HepG2 (cell line): ENCODE results near the gene ENTREP3. TPM values are rescaled to one million over a fixed set of nuclear protein-coding genes. Genes with fewer than 3 reads are reported as not detected.

Source experiments
- CREB1 ChIP-seq, 2 experiments: fragments of 450-650 bp in 1 of 2; IDR thresholded peaks; 2 replicates each; pipeline ENCODE4 v1.6.1; 2016 to 2017; ENCODE audit warnings: control low read depth in 1 of 2, mild to moderate bottlenecking in 1 of 2, missing compliant biosample characterization in 1 of 2, missing genetic modification characterization in 1 of 2
- GLI4 ChIP-seq: sonication (generic); formaldehyde crosslinking; IDR thresholded peaks from 2 replicates; pipeline ENCODE4 v1.5.1; 2020; ENCODE audit warnings: missing genetic modification reagents, mild to moderate bottlenecking, moderate library complexity, borderline replicate concordance
- KDM4B ChIP-seq: sonication (generic); formaldehyde crosslinking; IDR thresholded peaks from 2 replicates; pipeline ENCODE4 v1.4.0; 2020; ENCODE audit warnings: missing genetic modification reagents
- MEF2D ChIP-seq: sonication (generic); formaldehyde crosslinking; IDR thresholded peaks from 2 replicates; pipeline ENCODE4 v1.5.1; 2020; ENCODE audit warnings: mild to moderate bottlenecking, missing genetic modification reagents
- NKX3-1 ChIP-seq: sonication (generic); formaldehyde crosslinking; IDR thresholded peaks from 2 replicates; pipeline ENCODE4 v1.5.0; 2020; ENCODE audit warnings: missing genetic modification reagents
- PBX2 ChIP-seq: IDR thresholded peaks from 2 replicates; pipeline ENCODE4 v1.6.1; 2016; ENCODE audit warnings: control low read depth
- PHF21A ChIP-seq: sonication (generic); formaldehyde crosslinking; IDR thresholded peaks from 2 replicates; pipeline ENCODE4 v1.5.0; 2020; ENCODE audit warnings: mild to moderate bottlenecking, missing genetic modification reagents
- RBAK ChIP-seq: sonication (generic); formaldehyde crosslinking; IDR thresholded peaks from 2 replicates; pipeline ENCODE4 v1.5.1; 2020; ENCODE audit warnings: mild to moderate bottlenecking, missing genetic modification reagents
- RFX1 ChIP-seq: fragments of 450-650 bp; IDR thresholded peaks from 2 replicates; pipeline ENCODE4 v1.6.1; 2017
- SP140L ChIP-seq: sonication (generic); formaldehyde crosslinking; IDR thresholded peaks from 2 replicates; pipeline ENCODE4 v1.4.0; 2020; ENCODE audit warnings: missing genetic modification reagents, borderline replicate concordance
- ZIK1 ChIP-seq: sonication (generic); formaldehyde crosslinking; IDR thresholded peaks from 2 replicates; pipeline ENCODE4 v1.5.0; 2020; ENCODE audit warnings: mild to moderate bottlenecking, low read depth, missing genetic modification reagents, borderline replicate concordance
- ZNF160 ChIP-seq: sonication (generic); formaldehyde crosslinking; IDR thresholded peaks from 2 replicates; pipeline ENCODE4 v1.8.0; 2022; ENCODE audit warnings: mild to moderate bottlenecking, inconsistent platforms, missing genetic modification reagents
- ZNF432 ChIP-seq: sonication (generic); formaldehyde crosslinking; IDR thresholded peaks from 2 replicates; pipeline ENCODE4 v1.5.0; 2020; ENCODE audit warnings: missing genetic modification reagents, mild to moderate bottlenecking, borderline replicate concordance
- ZNF687 ChIP-seq: sonication (generic); formaldehyde crosslinking; IDR thresholded peaks from 2 replicates; pipeline ENCODE4 v1.5.1; 2020; ENCODE audit warnings: mild to moderate bottlenecking, missing genetic modification reagents, moderate library complexity
- ZNF788 ChIP-seq: sonication (generic); formaldehyde crosslinking; IDR thresholded peaks from 2 replicates; pipeline ENCODE4 v1.5.0; 2020; ENCODE audit warnings: mild to moderate bottlenecking, missing genetic modification reagents, borderline replicate concordance
- polyA plus RNA-seq, 8 experiments: library from polyadenylated mRNA; depleted of rRNA in 3 of 8; stranded (reverse) in 7 of 8; unstranded in 1 of 8; fragments of >200 nt; fragmentation: Illumina TruSeq in 4 of 8; extraction: Trizol in 4 of 8; gene quantifications; 2 replicates each; pipeline versions ENCODE4 v1.2.1 to v1.2.3, GENCODE V29; 2011 to 2016; ENCODE audit warnings: low read depth in 4 of 8, missing spikeins in 1 of 8, mixed read lengths in 1 of 8; ENCODE audit not compliant: insufficient read depth in 1 of 8
- total RNA-seq, 5 experiments: library from RNA; depleted of rRNA; stranded (reverse); fragments of >200 nt; fragmentation: Illumina TruSeq; extraction: Trizol; gene quantifications; 2 replicates each; pipeline ENCODE4 v1.2.3, GENCODE V29; 2016; ENCODE audit warnings: low read depth in 1 of 5
- TF ChIP-seq, protein P1 (sequence below): sonication (generic); formaldehyde crosslinking; conservative IDR thresholded peaks from 2 replicates; pipeline ENCODE4 v1.4.0; 2020; ENCODE audit warnings: mild to moderate bottlenecking, missing genetic modification reagents, moderate library complexity
- TF ChIP-seq, protein P2 (sequence below): IDR thresholded peaks from 2 replicates; pipeline ENCODE4 v1.6.1; 2012; ENCODE audit warnings: inconsistent platforms
- TF ChIP-seq, protein P3 (sequence below): sonication (generic); formaldehyde crosslinking; IDR thresholded peaks from 2 replicates; pipeline ENCODE4 v1.8.1; 2023; ENCODE audit warnings: mild to moderate bottlenecking, inconsistent platforms, moderate library complexity, missing genetic modification reagents, borderline replicate concordance

The ENTREP3 gene
- total and polyA plus RNA-seq, 2 of the 13 experiments (the other 11 are each of a cell fraction or from before 2014, with no cell fraction given) = 4.1 to 9.9 TPM

DNA sequence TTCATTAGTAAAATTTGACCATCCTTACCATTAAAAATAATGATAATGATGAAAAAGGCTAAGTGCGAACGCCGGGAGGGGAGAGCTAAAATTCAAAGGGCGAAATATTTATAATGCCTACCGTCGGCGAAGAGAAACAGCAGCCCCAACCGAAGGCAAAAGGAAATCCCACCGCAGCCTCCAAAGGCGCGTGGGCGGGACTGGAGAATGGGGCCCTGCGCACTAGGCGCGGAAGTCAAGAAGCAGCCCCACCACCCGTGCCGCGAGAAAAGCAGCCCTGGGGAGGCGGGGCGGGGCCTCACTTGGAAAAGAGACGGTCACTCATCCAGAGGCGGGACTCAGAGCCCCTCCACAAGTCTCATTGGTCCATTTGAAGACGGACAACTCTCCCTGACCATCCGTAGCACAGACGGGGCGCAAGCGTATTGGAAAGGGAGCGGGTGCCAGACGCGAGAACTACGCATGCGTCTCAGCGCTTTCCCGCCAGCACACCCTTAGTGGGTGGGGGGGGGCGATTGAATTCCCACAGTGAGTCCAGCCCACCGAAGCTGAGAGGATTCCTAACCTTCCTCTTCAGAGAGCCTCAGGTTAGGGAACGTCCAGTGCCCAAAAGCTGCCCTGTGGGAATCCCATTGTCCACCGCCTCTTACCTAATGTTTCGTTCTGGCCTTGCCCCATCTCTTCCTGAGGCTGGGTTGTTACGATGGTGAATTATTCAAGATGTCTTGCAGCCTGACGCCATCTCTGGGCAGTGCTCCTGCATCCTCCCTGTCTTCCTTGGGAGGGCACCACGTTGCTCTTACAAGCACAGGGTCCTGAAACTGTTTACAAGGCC lies 27.8 kb downstream of the ENTREP3 start (continued):
- TF ChIP-seq, protein P1, sequence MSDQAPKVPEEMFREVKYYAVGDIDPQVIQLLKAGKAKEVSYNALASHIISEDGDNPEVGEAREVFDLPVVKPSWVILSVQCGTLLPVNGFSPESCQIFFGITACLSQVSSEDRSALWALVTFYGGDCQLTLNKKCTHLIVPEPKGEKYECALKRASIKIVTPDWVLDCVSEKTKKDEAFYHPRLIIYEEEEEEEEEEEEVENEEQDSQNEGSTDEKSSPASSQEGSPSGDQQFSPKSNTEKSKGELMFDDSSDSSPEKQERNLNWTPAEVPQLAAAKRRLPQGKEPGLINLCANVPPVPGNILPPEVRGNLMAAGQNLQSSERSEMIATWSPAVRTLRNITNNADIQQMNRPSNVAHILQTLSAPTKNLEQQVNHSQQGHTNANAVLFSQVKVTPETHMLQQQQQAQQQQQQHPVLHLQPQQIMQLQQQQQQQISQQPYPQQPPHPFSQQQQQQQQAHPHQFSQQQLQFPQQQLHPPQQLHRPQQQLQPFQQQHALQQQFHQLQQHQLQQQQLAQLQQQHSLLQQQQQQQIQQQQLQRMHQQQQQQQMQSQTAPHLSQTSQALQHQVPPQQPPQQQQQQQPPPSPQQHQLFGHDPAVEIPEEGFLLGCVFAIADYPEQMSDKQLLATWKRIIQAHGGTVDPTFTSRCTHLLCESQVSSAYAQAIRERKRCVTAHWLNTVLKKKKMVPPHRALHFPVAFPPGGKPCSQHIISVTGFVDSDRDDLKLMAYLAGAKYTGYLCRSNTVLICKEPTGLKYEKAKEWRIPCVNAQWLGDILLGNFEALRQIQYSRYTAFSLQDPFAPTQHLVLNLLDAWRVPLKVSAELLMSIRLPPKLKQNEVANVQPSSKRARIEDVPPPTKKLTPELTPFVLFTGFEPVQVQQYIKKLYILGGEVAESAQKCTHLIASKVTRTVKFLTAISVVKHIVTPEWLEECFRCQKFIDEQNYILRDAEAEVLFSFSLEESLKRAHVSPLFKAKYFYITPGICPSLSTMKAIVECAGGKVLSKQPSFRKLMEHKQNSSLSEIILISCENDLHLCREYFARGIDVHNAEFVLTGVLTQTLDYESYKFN = peak; percentile 55; the same call in 1 of the 2 replicates
- TF ChIP-seq GLI4 (no peak), ZNF160 (CRISPR knock-in tag) (no peak; the same call in 1 of the 2 replicates), RFX1 (no peak), KDM4B (CRISPR knock-in tag) (0 out of 2 replicates have a peak, but pooled peaks have one; percentile 11), NKX3-1 (CRISPR knock-in tag) (no peak), ZNF432 (CRISPR knock-in tag) (no peak), MEF2D (CRISPR knock-in tag) (peak; percentile 38; the same call in 1 of the 2 replicates), SP140L (CRISPR knock-in tag) (no peak), ZNF687 (CRISPR knock-in tag) (peak; percentile 89), CREB1 (IDR thresholded peaks at IDR 0.05) (peak; percentile 40; the same call in 1 of the 2 replicates), CREB1 (CRISPR knock-in tag; IDR thresholded peaks at IDR 0.05) (peak; percentile 56; the same call in 1 of the 2 replicates), ZIK1 (CRISPR knock-in tag) (no peak), ZNF788 (CRISPR knock-in tag) (no peak), PHF21A (CRISPR knock-in tag) (no peak; the same call in 1 of the 2 replicates), PBX2 (CRISPR knock-in tag) (peak; percentile 90), RBAK (CRISPR knock-in tag) (peak; percentile 65; the same call in 1 of the 2 replicates)
- TF ChIP-seq, protein P2, sequence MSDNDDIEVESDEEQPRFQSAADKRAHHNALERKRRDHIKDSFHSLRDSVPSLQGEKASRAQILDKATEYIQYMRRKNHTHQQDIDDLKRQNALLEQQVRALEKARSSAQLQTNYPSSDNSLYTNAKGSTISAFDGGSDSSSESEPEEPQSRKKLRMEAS = peak; percentile 77
- TF ChIP-seq, protein P3, sequence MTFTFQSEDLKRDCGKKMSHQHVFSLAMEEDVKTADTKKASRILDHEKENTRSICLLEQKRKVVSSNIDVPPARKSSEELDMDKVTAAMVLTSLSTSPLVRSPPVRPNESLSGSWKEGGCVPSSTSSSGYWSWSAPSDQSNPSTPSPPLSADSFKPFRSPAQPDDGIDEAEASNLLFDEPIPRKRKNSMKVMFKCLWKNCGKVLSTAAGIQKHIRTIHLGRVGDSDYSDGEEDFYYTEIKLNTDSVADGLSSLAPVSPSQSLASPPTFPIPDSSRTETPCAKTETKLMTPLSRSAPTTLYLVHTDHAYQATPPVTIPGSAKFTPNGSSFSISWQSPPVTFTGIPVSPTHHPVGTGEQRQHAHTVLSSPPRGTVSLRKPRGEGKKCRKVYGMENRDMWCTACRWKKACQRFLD (CRISPR knock-in tag) = peak; percentile 37; the same call in 1 of the 2 replicates
